Measurements from ENCODE around the gene AANAT.
A peak's percentile ranks its signal among the peaks of the same experiment; 100 is the strongest.

Gene AANAT

DNA sequence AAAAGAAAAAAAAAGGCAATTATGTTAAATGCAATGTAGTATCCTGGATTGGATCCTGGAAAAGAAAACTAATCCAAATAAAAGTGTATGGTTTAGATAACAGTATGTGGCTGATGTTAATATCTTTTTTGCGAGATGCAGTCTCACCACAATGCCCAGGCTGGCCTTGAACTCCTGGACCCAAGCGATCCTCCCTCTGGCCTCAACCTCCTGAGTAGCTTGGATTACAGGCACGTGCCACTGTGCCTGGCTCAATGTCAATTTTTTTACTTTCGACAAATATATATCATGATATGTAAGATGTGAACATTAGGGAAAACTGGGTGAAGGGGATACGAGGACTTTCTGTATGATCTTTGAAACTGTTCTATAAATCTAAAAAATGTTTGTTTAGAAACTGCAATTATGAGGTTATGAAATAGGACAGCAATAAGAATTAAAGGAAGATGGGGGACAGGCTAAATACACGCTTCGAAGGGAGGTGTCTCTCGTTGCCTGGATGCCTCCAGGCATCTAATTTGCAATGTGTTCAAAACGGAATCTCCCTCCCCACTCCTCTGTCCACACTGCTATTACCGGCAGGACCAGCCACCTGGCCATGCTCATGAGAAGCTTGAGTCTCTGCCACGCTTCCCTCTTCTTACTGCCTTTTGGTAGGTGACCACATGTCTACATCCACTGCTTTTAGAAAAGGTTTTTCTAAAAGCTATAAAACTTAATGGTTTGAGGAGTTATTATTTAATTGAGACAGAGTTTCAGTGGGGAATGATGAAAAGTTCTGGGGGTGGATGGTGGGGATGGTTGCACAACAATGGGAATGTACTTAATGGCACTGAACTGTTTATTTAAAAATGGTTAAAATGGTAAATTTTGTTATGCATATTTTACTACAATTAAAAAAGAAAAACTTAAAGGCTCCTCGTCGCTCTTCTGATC lies 29.7 kb upstream of the AANAT start:
- Mint-ChIP-seq H3K27ac (no peak overlapping the region), H3K9me3 (ENCODE audit: low read depth) (no peaks in the 10 kb centered on the region), H3K4me3 (no peak overlapping the region), H3K36me3 (peaks cover 8% of the 10 kb centered on the region), H3K4me1 (ENCODE audit: low read depth) (peaks cover 39% of the 10 kb centered on the region), H3K27me3 (no peaks in the 10 kb centered on the region)

- H3K27ac Mint-ChIP-seq = no peak overlapping the region
- peaks cover 41% of the 10 kb centered on the region for H3K4me1 Mint-ChIP-seq (ENCODE audit: low read depth)
- H3K27me3 Mint-ChIP-seq = no peaks in the 10 kb centered on the region
- H3K4me3 Mint-ChIP-seq = no peak overlapping the region
- peaks cover 10% of the 10 kb centered on the region for H3K36me3 Mint-ChIP-seq
- H3K9me3 Mint-ChIP-seq (ENCODE audit: low read depth) = no peaks in the 10 kb centered on the region
Measured at GRCh38 chr17:76438906-76439305, 28.5 kb upstream of the AANAT start.

DNA sequence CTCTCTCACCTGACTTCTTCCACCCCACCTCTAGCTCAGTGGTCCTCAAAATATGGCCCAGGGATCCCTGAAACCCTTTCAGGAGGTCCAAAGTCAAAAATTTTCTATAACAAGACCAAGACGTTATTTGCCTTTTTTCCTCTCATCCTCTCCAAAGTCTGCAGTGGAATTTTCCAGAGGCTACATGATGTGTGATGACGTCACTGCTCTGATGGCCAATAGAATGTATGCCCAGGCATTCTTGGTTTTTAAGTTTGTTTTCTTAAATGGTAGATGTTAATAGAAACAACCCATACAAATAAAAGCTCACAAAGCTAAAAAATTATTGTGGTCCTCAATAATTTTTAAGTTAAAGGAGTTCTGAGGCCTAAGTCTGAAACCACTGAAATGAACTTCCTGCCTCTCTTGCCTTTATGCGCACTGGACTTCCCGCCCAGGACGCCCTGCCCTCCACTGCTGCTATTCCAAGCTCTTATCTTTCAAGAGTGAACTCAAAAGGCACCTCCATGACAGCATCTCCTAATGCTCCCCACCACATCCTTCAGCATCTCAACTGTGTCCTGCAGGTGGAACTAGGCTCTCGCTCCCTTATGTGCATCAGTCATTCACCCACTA lies 28.0 kb upstream of the AANAT start:
- Mint-ChIP-seq H3K9me3 (ENCODE audit: low read depth) (no peaks in the 10 kb centered on the region), H3K4me3 (no peak overlapping the region), H3K27ac (no peak overlapping the region), H3K27me3 (no peaks in the 10 kb centered on the region), H3K36me3 (peaks cover 8% of the 10 kb centered on the region), H3K4me1 (ENCODE audit: low read depth) (peaks cover 39% of the 10 kb centered on the region)

GRCh38 chr17:76440751-76441362 lies 26.5 kb upstream of the AANAT start:
- Mint-ChIP-seq H3K27ac (no peak overlapping the region), H3K9me3 (ENCODE audit: low read depth) (no peaks in the 10 kb centered on the region), H3K27me3 (no peaks in the 10 kb centered on the region), H3K4me3 (no peak overlapping the region), H3K36me3 (peaks cover 6% of the 10 kb centered on the region), H3K4me1 (ENCODE audit: low read depth) (peaks cover 49% of the 10 kb centered on the region)

- H3K9me3 Mint-ChIP-seq (ENCODE audit: low read depth) = no peaks in the 10 kb centered on the region
- H3K4me3 Mint-ChIP-seq = no peak overlapping the region
- H3K36me3 Mint-ChIP-seq = peaks cover 6% of the 10 kb centered on the region
- H3K27me3 Mint-ChIP-seq = no peaks in the 10 kb centered on the region
- H3K4me1 Mint-ChIP-seq (ENCODE audit: low read depth) = peaks cover 54% of the 10 kb centered on the region
- H3K27ac Mint-ChIP-seq = peak overlapping the region; percentile 10
Measured at GRCh38 chr17:76441686-76442340, 25.6 kb upstream of the AANAT start.

- no peak overlapping the region for H3K4me3 Mint-ChIP-seq
- H3K27me3 Mint-ChIP-seq = no peaks in the 10 kb centered on the region
- H3K4me1 Mint-ChIP-seq (ENCODE audit: low read depth) = peaks cover 63% of the 10 kb centered on the region
- peaks cover 8% of the 10 kb centered on the region for H3K36me3 Mint-ChIP-seq
- no peaks in the 10 kb centered on the region for H3K9me3 Mint-ChIP-seq (ENCODE audit: low read depth)
- peak overlapping the region; percentile 10 for H3K27ac Mint-ChIP-seq
Measured at GRCh38 chr17:76442341-76443338, 24.8 kb upstream of the AANAT start.

DNA sequence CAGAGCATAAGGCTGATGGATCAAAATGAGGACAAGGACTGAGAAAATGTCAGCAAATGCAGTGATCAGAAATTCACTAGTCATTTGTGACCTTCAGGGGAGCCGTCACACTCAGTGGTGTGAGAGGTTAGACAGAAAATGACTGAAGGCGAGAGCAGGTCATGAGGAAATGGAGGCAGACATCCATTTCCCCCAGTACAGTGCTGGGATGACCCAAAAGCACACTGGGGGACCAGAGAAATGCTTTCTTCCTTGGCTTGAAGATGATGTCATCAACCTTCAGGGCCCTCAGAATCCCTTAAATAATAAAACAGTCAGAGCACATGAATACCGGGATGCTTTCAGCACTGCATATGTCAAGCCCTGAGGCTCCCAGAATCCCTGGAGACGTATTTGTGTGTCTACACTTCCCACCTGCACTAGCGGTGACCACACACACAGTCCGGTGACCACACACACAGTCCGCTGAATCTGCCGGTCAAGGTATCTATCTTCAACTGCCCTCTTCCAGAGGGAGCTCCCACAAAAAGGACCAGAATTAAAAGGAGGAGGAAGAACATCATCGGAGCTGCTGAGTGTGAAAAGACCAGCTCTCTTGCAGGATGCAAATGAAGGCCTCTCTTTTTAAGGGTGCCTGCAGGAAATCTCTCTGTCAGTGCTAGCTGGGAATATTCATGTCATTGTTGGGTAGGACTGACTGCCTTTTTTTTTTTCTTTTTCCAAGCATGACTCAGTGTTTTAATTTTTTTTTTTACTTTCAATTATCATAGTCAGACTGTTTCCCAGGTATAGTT lies 22.7 kb upstream of the AANAT start:
- H3K27me3 Mint-ChIP-seq = no peaks in the 10 kb centered on the region
- peaks cover 6% of the 10 kb centered on the region for H3K36me3 Mint-ChIP-seq
- H3K9me3 Mint-ChIP-seq (ENCODE audit: low read depth) = no peaks in the 10 kb centered on the region
- H3K4me3 Mint-ChIP-seq = no peak overlapping the region
- peaks cover 69% of the 10 kb centered on the region for H3K4me1 Mint-ChIP-seq (ENCODE audit: low read depth)
- H3K27ac Mint-ChIP-seq = no peak overlapping the region

- peaks cover 72% of the 10 kb centered on the region for H3K4me1 Mint-ChIP-seq (ENCODE audit: low read depth)
- H3K36me3 Mint-ChIP-seq = peaks cover 10% of the 10 kb centered on the region
- no peaks in the 10 kb centered on the region for H3K9me3 Mint-ChIP-seq (ENCODE audit: low read depth)
- H3K27me3 Mint-ChIP-seq = no peaks in the 10 kb centered on the region
- no peak overlapping the region for H3K27ac Mint-ChIP-seq
- H3K4me3 Mint-ChIP-seq = no peak overlapping the region
Measured at GRCh38 chr17:76445697-76446448, 21.5 kb upstream of the AANAT start.

GRCh38 chr17:76446449-76447231 lies 20.8 kb upstream of the AANAT start:
- Mint-ChIP-seq H3K4me3 (peak overlapping the region; percentile 17), H3K27ac (no peak overlapping the region), H3K9me3 (ENCODE audit: low read depth) (no peaks in the 10 kb centered on the region), H3K36me3 (peaks cover 10% of the 10 kb centered on the region), H3K27me3 (no peaks in the 10 kb centered on the region), H3K4me1 (ENCODE audit: low read depth) (peaks cover 73% of the 10 kb centered on the region)

GRCh38 chr17:76447931-76448652 lies 19.3 kb upstream of the AANAT start:
- peaks cover 6% of the 10 kb centered on the region for H3K36me3 Mint-ChIP-seq
- H3K9me3 Mint-ChIP-seq (ENCODE audit: low read depth) = no peaks in the 10 kb centered on the region
- H3K4me3 Mint-ChIP-seq = peak overlapping the region; percentile 17
- peak overlapping the region; percentile 50 for H3K27ac Mint-ChIP-seq
- H3K27me3 Mint-ChIP-seq = no peaks in the 10 kb centered on the region
- H3K4me1 Mint-ChIP-seq (ENCODE audit: low read depth) = peaks cover 65% of the 10 kb centered on the region

DNA sequence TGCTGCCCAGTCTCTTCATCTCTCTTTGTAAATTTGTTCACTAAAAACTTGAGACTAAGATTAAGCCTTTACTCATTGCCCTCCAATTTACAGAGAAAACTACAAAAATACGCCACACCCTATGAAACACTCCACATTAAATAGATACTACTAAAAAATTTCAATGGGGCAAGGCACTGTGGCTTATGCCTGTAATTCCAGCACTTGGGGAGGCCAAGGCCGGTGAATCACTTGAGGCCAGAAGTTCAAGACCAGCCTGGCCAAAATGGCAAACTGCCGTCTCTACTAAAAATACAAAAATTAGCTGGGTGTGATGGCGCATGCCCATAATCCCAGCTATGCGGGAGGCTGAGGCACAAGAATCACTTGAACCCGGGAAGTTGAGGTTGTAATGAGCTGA lies 18.3 kb upstream of the AANAT start:
- Mint-ChIP-seq H3K27ac (peak overlapping the region; percentile 18), H3K4me3 (peak overlapping the region; percentile 2), H3K27me3 (no peaks in the 10 kb centered on the region), H3K4me1 (ENCODE audit: low read depth) (peaks cover 61% of the 10 kb centered on the region), H3K9me3 (ENCODE audit: low read depth) (no peaks in the 10 kb centered on the region), H3K36me3 (peaks cover 6% of the 10 kb centered on the region)

DNA sequence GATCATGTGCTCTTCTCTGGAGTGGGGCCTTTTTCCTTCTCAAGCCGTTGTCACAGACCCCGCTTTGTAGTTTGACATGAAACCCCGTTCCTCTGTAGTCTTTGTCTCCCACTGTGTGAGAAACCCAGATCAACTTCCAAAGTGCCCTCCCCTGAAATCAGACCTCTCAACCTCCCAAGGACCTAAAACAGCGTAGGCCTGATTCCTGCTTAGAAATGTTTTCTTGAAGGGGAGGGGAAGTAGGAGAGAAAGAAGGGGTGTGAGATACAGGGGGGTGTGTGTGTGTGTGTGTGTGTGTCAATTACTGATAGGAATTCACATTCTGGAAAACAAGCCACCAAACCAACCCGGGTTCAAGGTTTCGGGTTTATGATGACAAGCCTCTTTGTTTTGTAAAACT lies 15.9 kb upstream of the AANAT start:
- Mint-ChIP-seq H3K27ac (no peak overlapping the region), H3K9me3 (ENCODE audit: low read depth) (no peaks in the 10 kb centered on the region), H3K27me3 (no peaks in the 10 kb centered on the region), H3K4me1 (ENCODE audit: low read depth) (peaks cover 43% of the 10 kb centered on the region), H3K4me3 (peak overlapping the region; percentile 91), H3K36me3 (peaks cover 6% of the 10 kb centered on the region)
